ENCODE data around the gene CFB. TPM values are rescaled to one million over a fixed set of nuclear protein-coding genes. Genes with fewer than 3 reads are reported as not detected.

The CFB gene
- total and polyA plus RNA-seq, 9 of the 15 experiments (the other 6 are each of a cell fraction or from before 2014, with no cell fraction given) = 0.08 to 0.91 (median 0.22) TPM; not detected in 4

DNA sequence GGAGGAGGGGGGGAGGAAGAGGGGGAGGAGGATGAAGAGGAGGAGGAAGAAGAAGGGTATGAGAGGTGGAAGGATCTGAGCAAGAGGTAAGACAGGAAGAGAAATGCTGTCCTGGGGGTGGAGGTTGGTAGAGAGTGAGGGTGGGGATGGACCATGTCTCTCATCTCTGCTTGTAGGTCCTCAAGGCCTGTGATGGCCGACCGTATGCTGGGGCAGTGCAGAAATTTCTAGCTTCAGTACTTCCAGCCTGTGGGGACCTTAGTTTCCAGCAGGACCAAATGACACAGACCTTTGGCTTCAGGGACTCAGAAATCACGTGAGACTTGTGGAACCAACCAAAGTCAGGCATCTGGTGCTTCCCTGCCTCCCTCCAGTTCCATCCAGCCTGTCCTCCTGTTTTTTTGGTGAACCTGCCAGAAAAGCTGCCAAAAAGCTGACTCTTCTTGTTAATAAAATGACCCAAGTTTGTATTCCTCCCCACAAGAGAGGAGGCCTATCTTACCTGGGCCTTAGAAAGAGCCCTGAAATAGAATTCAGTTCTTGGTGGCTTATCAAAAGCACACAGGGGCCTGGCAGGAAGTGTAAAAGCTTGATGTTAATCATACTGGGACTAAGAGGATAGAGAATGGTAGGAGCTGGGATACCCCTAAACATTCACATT is 33.5 kb downstream of the CFB start (continued):
- TF ChIP-seq, protein P1, sequence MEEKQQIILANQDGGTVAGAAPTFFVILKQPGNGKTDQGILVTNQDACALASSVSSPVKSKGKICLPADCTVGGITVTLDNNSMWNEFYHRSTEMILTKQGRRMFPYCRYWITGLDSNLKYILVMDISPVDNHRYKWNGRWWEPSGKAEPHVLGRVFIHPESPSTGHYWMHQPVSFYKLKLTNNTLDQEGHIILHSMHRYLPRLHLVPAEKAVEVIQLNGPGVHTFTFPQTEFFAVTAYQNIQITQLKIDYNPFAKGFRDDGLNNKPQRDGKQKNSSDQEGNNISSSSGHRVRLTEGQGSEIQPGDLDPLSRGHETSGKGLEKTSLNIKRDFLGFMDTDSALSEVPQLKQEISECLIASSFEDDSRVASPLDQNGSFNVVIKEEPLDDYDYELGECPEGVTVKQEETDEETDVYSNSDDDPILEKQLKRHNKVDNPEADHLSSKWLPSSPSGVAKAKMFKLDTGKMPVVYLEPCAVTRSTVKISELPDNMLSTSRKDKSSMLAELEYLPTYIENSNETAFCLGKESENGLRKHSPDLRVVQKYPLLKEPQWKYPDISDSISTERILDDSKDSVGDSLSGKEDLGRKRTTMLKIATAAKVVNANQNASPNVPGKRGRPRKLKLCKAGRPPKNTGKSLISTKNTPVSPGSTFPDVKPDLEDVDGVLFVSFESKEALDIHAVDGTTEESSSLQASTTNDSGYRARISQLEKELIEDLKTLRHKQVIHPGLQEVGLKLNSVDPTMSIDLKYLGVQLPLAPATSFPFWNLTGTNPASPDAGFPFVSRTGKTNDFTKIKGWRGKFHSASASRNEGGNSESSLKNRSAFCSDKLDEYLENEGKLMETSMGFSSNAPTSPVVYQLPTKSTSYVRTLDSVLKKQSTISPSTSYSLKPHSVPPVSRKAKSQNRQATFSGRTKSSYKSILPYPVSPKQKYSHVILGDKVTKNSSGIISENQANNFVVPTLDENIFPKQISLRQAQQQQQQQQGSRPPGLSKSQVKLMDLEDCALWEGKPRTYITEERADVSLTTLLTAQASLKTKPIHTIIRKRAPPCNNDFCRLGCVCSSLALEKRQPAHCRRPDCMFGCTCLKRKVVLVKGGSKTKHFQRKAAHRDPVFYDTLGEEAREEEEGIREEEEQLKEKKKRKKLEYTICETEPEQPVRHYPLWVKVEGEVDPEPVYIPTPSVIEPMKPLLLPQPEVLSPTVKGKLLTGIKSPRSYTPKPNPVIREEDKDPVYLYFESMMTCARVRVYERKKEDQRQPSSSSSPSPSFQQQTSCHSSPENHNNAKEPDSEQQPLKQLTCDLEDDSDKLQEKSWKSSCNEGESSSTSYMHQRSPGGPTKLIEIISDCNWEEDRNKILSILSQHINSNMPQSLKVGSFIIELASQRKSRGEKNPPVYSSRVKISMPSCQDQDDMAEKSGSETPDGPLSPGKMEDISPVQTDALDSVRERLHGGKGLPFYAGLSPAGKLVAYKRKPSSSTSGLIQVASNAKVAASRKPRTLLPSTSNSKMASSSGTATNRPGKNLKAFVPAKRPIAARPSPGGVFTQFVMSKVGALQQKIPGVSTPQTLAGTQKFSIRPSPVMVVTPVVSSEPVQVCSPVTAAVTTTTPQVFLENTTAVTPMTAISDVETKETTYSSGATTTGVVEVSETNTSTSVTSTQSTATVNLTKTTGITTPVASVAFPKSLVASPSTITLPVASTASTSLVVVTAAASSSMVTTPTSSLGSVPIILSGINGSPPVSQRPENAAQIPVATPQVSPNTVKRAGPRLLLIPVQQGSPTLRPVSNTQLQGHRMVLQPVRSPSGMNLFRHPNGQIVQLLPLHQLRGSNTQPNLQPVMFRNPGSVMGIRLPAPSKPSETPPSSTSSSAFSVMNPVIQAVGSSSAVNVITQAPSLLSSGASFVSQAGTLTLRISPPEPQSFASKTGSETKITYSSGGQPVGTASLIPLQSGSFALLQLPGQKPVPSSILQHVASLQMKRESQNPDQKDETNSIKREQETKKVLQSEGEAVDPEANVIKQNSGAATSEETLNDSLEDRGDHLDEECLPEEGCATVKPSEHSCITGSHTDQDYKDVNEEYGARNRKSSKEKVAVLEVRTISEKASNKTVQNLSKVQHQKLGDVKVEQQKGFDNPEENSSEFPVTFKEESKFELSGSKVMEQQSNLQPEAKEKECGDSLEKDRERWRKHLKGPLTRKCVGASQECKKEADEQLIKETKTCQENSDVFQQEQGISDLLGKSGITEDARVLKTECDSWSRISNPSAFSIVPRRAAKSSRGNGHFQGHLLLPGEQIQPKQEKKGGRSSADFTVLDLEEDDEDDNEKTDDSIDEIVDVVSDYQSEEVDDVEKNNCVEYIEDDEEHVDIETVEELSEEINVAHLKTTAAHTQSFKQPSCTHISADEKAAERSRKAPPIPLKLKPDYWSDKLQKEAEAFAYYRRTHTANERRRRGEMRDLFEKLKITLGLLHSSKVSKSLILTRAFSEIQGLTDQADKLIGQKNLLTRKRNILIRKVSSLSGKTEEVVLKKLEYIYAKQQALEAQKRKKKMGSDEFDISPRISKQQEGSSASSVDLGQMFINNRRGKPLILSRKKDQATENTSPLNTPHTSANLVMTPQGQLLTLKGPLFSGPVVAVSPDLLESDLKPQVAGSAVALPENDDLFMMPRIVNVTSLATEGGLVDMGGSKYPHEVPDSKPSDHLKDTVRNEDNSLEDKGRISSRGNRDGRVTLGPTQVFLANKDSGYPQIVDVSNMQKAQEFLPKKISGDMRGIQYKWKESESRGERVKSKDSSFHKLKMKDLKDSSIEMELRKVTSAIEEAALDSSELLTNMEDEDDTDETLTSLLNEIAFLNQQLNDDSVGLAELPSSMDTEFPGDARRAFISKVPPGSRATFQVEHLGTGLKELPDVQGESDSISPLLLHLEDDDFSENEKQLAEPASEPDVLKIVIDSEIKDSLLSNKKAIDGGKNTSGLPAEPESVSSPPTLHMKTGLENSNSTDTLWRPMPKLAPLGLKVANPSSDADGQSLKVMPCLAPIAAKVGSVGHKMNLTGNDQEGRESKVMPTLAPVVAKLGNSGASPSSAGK (IDR thresholded peaks at IDR 0.05) = peak; percentile 27; the same call in 1 of the 2 replicates
- TF ChIP-seq SMC3 (conservative IDR thresholded peaks at IDR 0.05; ENCODE audit: insufficient read depth, low read depth, low read length) = no peak
- TF ChIP-seq CBX3 (IDR thresholded peaks at IDR 0.05; ENCODE audit: borderline replicate concordance in 1 of 2, low read length in 2 of 2) = peak in 1 of 2 experiments; percentile 15; a peak in 1 of 3 replicates
- no peak for TF ChIP-seq JUN (IDR thresholded peaks at IDR 0.05; ENCODE audit: borderline replicate concordance, low read depth, low read length)
- TF ChIP-seq JUN (CRISPR knock-in tag; IDR thresholded peaks at IDR 0.05; ENCODE audit: borderline replicate concordance) = no peak
- no peak for TF ChIP-seq PHTF2 (CRISPR knock-in tag; IDR thresholded peaks at IDR 0.05)
- TF ChIP-seq, protein P2, sequence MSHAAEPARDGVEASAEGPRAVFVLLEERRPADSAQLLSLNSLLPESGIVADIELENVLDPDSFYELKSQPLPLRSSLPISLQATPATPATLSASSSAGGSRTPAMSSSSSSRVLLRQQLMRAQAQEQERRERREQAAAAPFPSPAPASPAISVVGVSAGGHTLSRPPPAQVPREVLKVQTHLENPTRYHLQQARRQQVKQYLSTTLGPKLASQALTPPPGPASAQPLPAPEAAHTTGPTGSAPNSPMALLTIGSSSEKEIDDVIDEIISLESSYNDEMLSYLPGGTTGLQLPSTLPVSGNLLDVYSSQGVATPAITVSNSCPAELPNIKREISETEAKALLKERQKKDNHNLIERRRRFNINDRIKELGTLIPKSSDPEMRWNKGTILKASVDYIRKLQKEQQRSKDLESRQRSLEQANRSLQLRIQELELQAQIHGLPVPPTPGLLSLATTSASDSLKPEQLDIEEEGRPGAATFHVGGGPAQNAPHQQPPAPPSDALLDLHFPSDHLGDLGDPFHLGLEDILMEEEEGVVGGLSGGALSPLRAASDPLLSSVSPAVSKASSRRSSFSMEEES (CRISPR knock-in tag; IDR thresholded peaks at IDR 0.05) = peak; percentile 76
- TF ChIP-seq, protein P3, sequence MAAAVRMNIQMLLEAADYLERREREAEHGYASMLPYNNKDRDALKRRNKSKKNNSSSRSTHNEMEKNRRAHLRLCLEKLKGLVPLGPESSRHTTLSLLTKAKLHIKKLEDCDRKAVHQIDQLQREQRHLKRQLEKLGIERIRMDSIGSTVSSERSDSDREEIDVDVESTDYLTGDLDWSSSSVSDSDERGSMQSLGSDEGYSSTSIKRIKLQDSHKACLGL (CRISPR knock-in tag; IDR thresholded peaks at IDR 0.05; ENCODE audit: borderline replicate concordance, poor library complexity, severe bottlenecking) = no peak
- TF ChIP-seq PCBP1 (IDR thresholded peaks at IDR 0.05; ENCODE audit: low read depth, low read length, poor library complexity, severe bottlenecking) = no peak
- TF ChIP-seq, protein P4, sequence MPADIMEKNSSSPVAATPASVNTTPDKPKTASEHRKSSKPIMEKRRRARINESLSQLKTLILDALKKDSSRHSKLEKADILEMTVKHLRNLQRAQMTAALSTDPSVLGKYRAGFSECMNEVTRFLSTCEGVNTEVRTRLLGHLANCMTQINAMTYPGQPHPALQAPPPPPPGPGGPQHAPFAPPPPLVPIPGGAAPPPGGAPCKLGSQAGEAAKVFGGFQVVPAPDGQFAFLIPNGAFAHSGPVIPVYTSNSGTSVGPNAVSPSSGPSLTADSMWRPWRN (IDR thresholded peaks at IDR 0.05; ENCODE audit: low read depth) = no peak
- peak; percentile 28 for TF ChIP-seq DMBX1 (CRISPR knock-in tag; IDR thresholded peaks at IDR 0.05; ENCODE audit: borderline replicate concordance)
- no peak for TF ChIP-seq MEIS2 (IDR thresholded peaks at IDR 0.05; ENCODE audit: partially characterized antibody)
